ENCODE data around the gene SETDB1.
"Not testable (repeated sequence)": the region's sequence is repeated elsewhere in the genome, so short reads cannot be mapped to it uniquely, and the experiment has no call there.

SETDB1 gene

DNA sequence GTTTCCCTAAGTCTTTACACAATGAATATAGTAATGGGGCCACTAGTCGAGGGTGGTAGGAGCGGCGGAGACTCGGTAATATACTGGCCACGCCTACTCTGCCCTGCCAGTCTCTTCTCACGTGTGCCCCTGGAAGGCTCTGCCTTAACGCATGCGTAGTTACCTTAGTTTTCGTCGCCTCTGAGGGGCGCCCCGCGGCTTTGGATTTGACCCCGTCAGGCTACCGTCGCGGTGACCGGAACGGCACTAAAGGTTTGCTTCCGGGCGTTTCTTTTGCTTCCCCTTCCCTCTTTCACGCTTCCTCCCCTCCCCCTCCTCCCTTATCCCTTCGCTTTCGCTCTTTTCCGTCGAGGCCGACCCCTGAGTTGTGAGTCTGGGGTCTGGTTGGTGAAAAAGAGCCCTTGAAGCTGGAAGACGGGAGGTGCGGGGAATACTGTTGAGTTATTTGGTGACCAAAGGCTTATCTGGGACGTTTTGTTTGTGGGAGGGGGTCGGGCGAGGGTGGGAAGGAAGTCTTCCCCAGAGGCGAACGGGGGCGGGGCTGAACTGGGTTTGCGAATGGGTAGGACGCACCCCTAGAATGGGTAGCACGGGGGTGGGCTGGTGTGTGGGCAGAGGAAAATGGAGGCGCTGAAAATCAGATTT, at the start of gene SETDB1:
Gene SETDB1 (plus strand): TSS at position 267 of the 645 bp plus-strand sequence. CDS start 1,352 bp downstream, outside the sequence.
- peak; percentile 86 for DNase-seq

DNA sequence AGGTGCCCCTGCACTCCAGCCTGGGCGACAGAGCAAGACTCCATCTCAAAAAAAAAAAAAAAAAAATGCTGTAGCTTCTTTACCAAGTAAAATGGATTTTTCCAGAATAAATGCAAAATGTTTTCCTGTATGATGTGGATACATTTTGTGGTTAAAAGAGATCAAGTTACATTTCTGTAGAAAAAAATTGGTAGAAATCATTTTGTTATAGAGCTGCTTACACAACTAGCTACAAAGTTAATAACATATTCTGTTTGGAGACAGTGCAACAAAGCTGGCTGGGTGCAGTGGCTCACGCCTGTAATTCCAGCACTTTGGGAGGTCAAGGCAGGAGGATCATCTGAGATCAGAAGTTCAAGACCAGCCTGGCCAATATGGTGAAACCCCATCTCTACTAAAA, 47.2 kb upstream of the SETDB1 start:
- DNase-seq = not testable (repeated sequence)

DNA sequence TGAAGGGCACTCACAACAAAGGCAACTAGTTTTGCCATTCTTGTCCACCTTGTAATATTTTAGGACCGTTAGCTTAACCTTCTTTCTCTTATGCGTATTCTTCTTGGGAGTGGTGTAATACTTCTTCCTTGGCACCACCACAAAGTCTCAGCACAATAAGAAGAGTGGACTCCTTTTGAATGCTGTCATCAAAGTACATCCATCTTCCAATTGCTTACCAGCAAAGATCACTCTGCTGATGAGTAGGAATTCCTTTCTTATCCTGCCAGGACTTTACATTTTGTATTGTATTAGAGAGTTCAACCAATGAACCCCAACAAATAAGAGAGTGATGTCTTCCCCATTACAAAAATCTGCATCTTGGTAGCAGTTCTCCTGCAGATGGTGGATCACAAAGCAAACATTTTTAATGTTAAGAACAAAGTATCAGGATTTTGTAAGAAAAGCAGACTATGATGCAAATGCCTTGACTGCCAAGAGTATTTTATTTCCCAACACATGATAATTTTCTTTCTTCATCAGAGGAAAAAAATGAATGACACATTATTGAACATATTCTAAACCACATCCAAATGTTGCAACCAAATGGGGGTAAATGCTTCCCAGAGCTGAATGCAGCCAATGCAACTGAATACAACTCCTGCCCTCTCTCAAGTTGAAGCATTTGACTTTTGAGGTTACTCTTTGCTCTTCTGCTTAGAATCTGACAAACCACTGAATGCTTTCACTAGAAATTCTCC, 44.7 kb upstream of the SETDB1 start:
- DNase-seq = no peak

DNA sequence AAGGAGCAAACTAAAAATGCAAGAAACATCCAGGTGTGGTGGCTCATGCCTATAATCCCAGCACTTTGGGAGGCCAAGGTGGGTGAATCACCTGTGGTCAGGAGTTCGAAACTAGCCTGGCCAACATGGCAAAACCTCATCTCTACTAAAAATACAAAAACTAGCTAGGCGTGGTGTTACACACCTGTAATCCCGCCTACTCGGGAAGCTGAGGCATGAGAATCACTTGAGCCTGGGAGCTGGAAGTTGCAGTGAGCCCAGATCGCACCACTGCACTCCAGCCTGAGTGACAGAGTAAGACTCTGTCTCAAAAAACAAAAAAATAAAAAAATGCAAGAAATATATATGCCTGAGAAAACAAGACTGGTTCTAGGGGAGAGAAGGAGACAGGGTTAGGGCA, 43.0 kb upstream of the SETDB1 start:
- DNase-seq = not testable (repeated sequence)

DNA sequence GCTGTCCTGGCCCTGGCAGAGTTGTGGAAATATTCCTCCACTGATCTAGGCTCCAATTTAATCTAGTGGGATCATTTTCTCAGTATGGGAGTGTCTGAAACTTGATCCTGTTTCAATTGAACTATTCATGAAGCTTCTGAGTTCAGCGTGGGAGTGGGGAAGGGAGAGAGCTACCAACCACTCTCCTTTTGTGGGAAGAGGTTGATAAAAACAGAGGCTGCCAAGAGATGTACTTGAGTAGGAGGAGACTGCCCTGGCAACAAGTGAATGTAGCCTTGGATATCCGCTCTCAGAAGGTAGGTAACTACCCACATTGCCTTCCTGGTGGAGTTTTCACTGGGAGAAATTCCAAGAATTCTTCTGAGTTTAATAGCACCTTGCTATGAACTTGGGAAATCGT, 39.1 kb upstream of the SETDB1 start, which contains the start of gene CTXND2:
Gene CTXND2 (plus strand): TSS at position 119 of the 400 bp plus-strand sequence. CDS start 25,179 bp downstream, outside the sequence.
- no peak for DNase-seq

DNA sequence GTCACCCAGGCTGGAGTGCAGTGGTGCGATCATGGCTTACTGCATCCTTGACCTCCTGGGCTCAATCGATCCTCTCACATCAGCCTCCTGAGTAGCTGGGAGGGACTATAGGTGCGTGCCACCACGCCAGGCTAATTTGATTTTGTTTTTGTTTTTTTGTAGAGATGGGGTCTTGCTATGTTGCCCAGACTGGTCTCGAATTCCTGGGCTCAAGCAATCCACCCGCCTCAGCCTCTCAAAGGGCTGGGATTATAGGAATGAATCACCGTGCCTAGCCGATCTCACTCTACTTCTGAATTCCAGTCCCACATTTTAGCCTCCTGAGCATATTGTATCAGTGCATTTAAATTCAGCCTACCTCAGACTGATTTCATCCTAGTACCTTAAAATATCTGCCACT, 37.4 kb upstream of the SETDB1 start:
- no peak for DNase-seq

DNA sequence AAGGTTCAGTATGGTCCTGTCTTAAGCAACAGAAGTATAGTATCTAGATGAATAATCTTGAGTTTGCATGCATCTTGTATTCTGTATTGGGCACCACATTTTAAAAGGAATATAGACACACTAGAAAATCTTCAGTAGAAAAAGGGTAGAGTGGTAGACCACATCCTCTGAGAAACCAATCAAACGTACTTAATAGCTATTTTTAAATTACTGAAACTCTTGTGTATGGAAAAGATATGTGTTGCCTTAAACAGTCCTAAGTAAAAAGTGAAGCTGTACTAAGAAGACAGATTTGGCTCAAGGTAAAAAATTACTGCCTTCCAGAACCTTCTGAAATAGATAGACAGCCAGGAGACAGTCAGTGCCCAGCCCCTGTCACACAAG, 36.1 kb upstream of the SETDB1 start:
- no peak for DNase-seq

DNA sequence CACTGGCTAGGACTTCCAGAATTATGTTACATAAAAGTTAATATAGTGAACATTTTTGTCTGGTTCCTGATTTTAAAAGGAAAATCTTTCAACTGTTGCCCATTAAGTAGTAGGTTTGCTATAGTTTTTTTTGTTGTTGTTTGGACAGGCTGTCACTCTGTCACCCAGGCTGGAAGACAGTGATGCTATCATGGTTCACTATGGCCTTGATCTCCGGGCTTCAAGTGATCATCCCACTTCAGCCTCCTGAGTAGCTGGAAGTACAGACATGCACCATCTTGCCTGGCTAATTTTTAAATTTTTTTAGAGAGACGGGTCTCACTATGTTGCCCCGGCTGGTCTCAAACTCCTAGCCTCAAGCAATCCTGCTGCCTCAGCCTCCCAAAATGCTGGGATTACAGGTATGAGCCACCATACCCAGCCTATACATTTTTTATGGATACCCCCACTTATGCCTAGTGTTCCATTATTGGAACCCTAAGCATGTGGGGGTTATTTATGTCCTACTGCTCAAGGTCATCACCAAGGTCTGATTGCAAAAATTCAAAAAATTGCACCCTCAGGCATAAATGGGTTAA, 32.7 kb upstream of the SETDB1 start:
- no peak for DNase-seq

DNA sequence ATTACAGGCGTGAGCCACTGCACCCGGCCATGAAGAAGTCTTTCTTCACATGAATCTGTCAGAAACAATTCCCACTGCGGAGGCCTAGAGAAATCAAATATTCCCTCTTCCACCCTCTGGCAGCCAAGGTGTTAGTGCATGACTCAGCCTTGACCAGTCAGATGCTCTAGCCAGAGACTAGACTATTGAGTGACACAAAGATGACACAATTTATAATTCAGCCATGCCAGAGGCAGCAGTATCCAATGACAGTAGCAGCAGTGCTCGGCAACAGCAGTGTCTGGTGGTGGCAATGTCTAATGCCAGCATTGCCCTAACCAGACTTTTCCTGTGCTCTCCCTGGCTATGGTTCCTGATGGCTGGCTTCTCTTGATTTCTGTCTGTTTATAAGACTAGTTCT, 30.5 kb upstream of the SETDB1 start:
- DNase-seq = no peak

DNA sequence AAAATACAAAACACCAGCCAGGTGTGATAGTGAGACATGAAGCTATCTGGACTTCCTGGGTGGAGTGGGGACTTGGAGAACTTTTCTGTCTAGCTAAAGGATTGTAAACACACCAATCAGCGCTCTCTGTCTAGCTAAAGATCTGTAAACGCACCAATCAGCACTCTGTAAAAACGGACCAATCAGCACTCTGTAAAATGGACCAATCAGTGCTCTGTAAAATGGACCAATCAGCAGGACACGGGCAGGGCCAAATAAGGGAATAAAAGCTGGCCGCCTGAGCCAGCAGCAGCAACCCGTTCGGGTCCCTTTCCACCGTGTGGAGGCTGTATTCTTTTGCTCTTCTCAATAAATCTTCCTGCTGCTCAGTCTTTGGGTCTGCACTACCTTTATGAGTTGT, 26.4 kb upstream of the SETDB1 start:
- not testable (repeated sequence) for DNase-seq

DNA sequence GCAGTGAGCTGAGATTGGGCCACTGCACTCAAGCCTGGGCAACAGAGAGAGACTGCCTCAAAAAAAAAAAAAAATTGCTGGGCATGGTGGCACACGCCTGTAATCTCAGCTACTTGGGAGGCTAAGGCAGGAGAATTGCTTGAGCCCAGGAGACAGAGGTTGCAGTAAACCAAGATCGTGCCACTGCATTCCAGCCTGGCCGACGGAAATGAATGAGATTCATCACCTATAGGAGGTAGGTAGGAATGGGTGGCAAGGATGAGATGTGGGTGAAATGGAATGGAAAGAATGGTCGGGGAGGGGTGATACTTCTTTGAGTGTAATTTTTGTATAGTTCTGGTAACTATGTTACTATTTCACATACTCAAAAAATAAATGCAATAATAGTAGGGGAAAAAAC, 23.8 kb upstream of the SETDB1 start:
- DNase-seq = no peak

DNA sequence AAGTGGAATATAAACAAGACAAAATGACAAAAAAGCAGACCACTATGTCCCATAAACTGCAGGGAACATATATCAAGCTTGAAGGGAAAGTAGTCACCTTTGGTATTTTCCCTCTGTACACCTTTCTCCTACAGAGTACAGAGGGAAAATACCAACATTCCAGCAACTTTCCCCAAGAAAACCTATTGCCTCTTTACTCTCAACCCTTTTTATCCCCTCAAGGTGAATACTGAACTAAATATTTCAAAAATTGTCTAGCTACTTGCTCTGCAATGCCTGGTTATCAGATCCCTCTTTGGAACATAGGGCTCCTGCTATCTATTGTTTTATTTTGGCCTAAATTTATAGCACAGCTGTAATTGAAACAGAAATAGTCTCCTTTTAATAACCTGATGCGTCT, 23.4 kb upstream of the SETDB1 start:
- DNase-seq = no peak

DNA sequence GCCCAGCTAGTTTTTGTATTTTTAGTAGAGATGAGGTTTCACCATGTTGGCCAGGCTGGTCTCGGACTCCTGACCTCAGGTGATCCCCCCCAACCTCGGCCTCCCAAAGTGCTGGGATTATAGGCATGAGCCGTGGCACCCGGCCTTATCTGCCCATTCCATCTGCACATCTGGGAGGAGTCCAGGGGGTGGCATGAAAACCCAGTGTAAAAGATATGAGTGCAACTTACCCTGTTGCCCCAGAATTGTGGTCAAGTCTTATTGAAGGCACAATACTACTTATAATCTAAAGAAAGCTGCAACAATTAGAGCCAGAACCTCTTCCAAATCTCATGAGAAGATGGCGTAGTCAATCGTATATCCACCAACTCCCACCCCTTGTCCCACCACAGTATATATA, 20.9 kb upstream of the SETDB1 start:
- DNase-seq = no peak

DNA sequence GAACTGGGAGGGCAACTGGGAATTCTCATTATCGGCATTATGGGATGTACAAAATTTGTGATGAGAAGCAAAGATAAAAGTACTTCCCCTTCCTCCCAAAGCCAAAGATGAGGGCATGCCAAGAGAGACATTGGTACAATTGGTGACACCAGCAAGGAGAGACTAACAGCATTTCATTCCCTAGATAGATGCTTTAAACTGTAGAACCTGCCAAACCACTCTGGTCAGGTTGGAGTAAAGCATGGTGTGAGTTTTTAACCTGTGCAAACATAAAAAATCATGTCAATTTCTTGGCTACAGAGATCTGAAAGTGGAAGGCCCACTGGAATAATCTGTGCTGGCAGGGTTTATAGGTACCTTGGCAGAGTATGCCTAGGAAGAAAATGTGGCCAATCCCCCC, 19.8 kb upstream of the SETDB1 start:
- DNase-seq = no peak

DNA sequence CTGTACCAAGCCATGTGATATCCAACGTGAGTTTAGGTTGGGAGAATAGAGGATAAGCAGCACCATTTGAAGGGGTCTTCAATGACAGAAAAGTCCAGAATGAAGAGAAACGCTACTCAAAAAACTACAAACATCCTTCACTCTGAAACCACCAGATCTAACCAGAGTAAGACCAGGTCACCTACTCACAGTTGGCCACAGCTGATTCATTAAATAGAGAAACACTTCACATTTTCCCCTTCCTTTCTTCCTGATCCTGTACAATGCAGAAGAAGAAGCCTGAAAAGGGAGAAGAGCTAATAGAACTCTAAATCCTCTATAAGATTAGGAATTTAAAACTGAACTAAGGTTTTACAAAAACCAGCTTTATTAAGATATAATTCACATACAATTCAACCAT, 19.4 kb upstream of the SETDB1 start:
- no peak for DNase-seq

DNA sequence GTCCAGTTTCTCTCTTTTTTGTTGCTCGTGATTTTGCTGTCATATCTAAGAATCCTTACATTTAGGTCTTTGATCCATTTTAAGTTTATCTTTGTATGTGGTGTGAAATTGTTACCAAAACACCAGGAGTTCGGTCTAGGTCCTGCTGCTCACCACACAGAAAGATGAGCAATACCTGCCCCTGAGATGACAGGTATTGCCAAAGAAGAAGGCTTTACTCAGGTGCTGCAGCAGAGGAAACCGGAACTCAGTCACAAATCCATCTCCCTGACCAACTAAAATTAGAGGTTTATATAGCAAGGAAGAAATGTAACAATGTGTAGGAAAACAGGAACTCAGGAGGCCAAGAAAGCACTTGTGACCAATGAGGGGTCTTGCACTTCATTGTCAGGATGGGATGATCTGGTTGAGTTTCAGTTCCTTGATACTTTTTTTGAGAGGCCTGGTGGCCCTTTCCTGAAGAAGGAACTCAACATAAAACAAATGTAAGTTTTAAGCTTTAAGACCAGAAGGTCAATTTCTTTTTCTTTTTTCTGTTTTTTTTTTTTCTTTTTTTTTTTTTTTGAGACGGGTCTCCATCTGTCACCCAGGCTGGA, 16.5 kb upstream of the SETDB1 start:
- no peak for DNase-seq

DNA sequence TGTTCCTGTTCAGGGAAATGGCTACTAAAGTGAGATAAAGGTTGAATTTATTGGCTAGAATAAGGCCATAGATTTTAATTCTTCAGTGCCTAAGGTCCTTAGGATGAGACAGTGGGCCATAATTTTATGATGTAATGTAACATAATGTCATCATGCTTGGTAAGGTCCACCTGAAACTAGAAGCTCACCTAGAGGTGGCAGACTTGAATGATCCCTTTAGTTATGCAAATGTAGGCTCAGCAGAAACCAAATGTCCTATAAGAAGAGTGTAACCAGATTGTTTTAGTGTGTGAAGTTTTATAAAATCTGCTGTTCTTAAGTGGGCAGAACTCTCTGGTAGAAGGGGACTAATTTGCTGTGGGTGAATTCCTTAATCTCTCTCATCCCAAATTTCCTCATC, 13.5 kb upstream of the SETDB1 start:
- no peak for DNase-seq

DNA sequence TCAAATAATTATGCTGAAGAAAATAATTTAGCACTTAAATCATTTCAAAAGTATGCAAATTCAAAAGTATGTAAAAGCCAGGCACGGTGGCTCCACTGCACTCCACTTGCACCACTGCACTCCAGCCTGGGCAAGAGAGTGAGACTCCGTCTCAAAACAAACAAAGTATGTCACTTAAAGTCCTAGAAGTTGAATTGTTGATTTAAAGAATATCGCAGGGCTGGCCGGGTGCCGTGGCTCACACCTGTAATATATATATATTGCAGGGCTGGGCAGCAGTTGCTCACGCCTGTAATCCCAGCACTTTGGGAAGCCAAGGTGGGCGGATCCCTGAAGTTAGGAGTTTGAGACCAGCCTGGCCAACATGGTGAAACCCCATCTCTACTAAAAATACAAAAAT, 8.8 kb upstream of the SETDB1 start:
- no peak for DNase-seq

DNA sequence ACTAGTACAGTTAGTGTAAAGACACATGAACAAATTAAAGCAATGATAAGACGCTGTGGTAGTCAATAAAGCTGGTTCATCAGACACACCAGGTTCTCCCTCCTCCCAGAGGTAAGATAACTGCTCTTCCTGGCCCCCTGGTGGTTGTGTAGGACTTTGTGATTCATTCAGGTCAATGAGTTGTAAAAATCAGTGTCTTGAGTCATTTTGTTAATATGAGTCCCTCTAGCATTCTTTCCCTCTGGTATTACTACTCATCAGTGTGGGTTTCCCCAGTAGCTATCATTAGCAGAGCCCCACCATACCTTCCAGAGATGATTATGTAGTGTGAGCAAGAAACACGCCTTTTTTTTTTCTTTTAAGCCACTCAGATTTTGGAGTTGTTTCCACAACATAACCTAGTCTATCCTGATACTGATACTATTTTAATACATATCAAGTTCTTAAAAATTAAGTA, 3.6 kb upstream of the SETDB1 start:
- DNase-seq = peak; percentile 46

DNA sequence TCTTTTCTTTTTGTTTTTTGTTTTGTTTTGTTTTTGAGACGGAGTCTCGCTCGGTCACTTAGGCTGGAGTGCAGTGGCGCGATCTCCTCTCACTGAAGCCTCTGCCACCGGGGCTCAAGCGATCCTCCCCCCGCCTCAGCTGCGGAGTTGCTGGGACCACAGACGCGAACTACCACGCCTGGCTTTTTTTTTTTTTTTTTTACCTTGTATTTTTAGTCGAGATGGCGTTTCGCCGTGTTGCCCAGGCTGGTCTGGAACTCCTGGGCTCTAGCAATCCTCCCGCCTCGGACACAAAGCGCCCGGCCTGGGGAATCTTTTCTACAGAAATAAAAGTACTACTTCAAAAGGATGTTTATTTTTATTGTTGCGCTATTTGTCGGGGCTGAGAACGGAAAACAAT, 1.1 kb upstream of the SETDB1 start:
- DNase-seq = no peak

DNA sequence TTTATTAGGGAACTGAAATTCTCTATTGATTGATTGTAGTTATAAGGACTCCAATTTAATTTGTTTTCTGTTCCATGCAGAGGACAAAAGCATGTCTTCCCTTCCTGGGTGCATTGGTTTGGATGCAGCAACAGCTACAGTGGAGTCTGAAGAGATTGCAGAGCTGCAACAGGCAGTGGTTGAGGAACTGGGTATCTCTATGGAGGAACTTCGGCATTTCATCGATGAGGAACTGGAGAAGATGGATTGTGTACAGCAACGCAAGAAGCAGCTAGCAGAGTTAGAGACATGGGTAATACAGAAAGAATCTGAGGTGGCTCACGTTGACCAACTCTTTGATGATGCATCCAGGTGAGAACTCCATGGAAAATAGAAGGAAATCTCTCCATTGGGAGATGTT, 1.5 kb downstream of the SETDB1 start:
- no peak for DNase-seq

DNA sequence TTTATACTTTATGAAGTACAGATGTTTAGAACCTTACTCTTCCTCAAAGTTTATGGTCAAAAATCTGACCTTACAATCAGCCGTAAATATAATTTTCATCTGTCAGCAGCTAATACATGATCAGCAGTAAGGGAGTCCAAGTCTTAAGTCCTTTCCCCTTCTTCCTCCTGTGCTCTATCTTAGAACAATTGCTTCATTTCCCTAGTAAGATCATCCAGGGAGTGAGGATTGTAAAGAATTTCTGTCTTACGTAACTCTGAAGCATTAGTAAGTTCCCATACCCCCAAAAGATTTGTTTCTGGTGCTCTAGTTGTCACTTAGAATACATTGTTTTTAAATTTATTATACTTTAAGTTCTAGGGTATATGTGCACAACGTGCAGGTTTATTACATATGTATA, 2.1 kb downstream of the SETDB1 start:
- no peak for DNase-seq

DNA sequence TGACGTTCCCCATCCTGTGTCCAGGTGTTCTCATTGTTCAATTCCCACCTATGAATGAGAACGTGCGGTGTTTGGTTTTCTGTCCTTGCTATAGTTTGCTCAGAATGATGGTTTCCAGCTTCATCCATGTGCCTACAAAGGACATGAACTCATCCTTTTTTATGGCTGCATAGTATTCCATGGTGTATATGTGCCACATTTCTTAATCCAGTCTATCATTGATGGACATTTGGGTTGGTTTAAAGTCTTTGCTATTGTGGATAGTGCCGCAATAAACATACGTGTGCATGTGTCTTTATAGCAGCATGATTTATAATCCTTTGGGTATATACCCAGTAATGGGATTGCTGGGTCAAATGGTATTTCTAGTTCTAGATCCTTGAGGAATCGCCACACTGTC, 2.6 kb downstream of the SETDB1 start:
- not testable (repeated sequence) for DNase-seq

DNA sequence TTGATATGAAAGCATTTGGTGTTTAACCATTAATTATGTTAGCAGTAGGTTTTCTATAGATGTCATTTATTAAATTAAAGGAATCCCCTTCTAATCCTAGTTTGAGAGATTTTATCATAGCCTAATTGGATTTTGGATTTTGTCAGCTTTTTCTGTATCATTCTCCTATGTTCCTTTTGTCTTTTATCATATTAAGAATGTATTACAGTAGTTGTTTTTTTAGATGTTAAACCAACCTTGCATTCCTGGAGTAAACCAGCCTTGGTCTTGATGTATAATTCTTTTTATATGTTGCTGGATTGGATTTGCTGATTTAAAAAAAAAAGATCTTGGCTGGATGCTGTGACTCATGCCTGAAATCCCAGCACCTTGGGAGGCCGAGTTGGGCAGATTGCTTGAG, 5.6 kb downstream of the SETDB1 start:
- no peak for DNase-seq
